Ishikawa (cell line): ENCODE measurements around the gene RBBP6.

Experiments used
- CEBPB ChIP-seq: IDR thresholded peaks from 2 replicates; pipeline ENCODE4 v1.6.1; 2012
- CREB1 ChIP-seq: IDR thresholded peaks from 2 replicates; pipeline ENCODE4 v1.6.1; 2012; ENCODE audit warnings: low read depth
- EGR1 ChIP-seq: IDR thresholded peaks from 2 replicates; pipeline ENCODE4 v1.6.1; 2012
- EP300 ChIP-seq: IDR thresholded peaks from 2 replicates; pipeline ENCODE4 v1.6.1; 2012; ENCODE audit warnings: borderline replicate concordance
- FOXM1 ChIP-seq: IDR thresholded peaks from 2 replicates; pipeline ENCODE4 v1.6.1; 2012; ENCODE audit warnings: low read depth, borderline replicate concordance
- MAX ChIP-seq: IDR thresholded peaks from 2 replicates; pipeline ENCODE4 v1.6.1; 2012
- NFIC ChIP-seq: IDR thresholded peaks from 2 replicates; pipeline ENCODE4 v1.6.1; 2012
- RAD21 ChIP-seq: IDR thresholded peaks from 2 replicates; pipeline ENCODE4 v1.6.1; 2012; ENCODE audit warnings: low read depth
- TAF1 ChIP-seq: IDR thresholded peaks from 2 replicates; pipeline ENCODE4 v1.6.1; 2012; ENCODE audit warnings: low read depth, mild to moderate bottlenecking
- TCF12 ChIP-seq: IDR thresholded peaks from 2 replicates; pipeline ENCODE4 v1.6.1; 2012; ENCODE audit warnings: low read depth
- TEAD4 ChIP-seq: IDR thresholded peaks from 2 replicates; pipeline ENCODE4 v1.6.1; 2012
- YY1 ChIP-seq: IDR thresholded peaks from 2 replicates; pipeline ENCODE4 v1.6.1; 2012; ENCODE audit warnings: low read depth
- ZBTB7A ChIP-seq: IDR thresholded peaks from 2 replicates; pipeline ENCODE4 v1.6.1; 2012; ENCODE audit warnings: low read depth
- TF ChIP-seq, protein P1 (sequence below): IDR thresholded peaks from 2 replicates; pipeline ENCODE4 v1.6.1; 2012
- TF ChIP-seq, protein P2 (sequence below): IDR thresholded peaks from 2 replicates; pipeline ENCODE4 v1.6.1; 2012; ENCODE audit warnings: low read depth, mild to moderate bottlenecking

The RBBP6 gene

GRCh38 chr16:24538756-24539294 lies 541 bp upstream of the RBBP6 start:
- TF ChIP-seq EP300 = no peak
- no peak for TF ChIP-seq TAF1

- TF ChIP-seq EGR1 (no peak), CREB1 (no peak), NFIC (0 out of 2 replicates have a peak, but pooled peaks have one; percentile 3), ZBTB7A (peak; percentile 34; the same call in 1 of the 2 replicates)
- TF ChIP-seq, protein P1, sequence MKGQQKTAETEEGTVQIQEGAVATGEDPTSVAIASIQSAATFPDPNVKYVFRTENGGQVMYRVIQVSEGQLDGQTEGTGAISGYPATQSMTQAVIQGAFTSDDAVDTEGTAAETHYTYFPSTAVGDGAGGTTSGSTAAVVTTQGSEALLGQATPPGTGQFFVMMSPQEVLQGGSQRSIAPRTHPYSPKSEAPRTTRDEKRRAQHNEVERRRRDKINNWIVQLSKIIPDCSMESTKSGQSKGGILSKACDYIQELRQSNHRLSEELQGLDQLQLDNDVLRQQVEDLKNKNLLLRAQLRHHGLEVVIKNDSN = no peak
Observed at GRCh38 chr16:24539850-24540601, 660 bp downstream of the RBBP6 start.

- TF ChIP-seq TEAD4 (no peak), YY1 (0 out of 2 replicates have a peak, but pooled peaks have one; percentile 33)
Observed at GRCh38 chr16:24540602-24541210, 1.3 kb downstream of the RBBP6 start.

- no peak for TF ChIP-seq CEBPB
- no peak for TF ChIP-seq EP300
Observed at GRCh38 chr16:24541233-24541933, 2.0 kb downstream of the RBBP6 start.

- TF ChIP-seq, protein P2, sequence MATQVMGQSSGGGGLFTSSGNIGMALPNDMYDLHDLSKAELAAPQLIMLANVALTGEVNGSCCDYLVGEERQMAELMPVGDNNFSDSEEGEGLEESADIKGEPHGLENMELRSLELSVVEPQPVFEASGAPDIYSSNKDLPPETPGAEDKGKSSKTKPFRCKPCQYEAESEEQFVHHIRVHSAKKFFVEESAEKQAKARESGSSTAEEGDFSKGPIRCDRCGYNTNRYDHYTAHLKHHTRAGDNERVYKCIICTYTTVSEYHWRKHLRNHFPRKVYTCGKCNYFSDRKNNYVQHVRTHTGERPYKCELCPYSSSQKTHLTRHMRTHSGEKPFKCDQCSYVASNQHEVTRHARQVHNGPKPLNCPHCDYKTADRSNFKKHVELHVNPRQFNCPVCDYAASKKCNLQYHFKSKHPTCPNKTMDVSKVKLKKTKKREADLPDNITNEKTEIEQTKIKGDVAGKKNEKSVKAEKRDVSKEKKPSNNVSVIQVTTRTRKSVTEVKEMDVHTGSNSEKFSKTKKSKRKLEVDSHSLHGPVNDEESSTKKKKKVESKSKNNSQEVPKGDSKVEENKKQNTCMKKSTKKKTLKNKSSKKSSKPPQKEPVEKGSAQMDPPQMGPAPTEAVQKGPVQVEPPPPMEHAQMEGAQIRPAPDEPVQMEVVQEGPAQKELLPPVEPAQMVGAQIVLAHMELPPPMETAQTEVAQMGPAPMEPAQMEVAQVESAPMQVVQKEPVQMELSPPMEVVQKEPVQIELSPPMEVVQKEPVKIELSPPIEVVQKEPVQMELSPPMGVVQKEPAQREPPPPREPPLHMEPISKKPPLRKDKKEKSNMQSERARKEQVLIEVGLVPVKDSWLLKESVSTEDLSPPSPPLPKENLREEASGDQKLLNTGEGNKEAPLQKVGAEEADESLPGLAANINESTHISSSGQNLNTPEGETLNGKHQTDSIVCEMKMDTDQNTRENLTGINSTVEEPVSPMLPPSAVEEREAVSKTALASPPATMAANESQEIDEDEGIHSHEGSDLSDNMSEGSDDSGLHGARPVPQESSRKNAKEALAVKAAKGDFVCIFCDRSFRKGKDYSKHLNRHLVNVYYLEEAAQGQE = no peak
- TF ChIP-seq TAF1 = no peak
Observed at GRCh38 chr16:24543949-24544348, 4.6 kb downstream of the RBBP6 start.

GRCh38 chr16:24544640-24545039 lies 5.3 kb downstream of the RBBP6 start:
- TF ChIP-seq NFIC (no peak), FOXM1 (no peak), TEAD4 (no peak), EGR1 (no peak), YY1 (no peak), ZBTB7A (no peak), RAD21 (no peak)
- TF ChIP-seq, protein P1 = no peak

DNA sequence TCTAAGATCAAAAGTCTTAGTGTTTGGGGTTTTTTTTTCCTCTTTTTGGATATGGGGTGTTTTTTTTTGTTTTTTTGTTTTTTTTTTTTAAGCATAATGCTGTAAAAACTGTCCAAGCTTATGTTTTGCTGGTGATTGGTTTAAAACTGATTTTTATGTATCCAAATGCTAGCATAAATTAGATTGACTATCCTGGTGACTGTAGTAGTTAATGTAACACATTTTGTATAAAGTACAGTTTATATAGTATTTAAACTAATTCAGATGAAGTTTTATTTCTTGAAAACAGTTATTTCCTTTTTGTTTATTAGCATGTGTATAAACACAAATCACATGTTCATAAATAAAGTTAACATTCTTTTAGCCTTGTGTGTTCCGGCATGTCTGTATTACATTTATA lies 10.9 kb downstream of the RBBP6 start:
- TF ChIP-seq EGR1 = no peak
- TF ChIP-seq, protein P2 = no peak
- TF ChIP-seq YY1 = no peak
- no peak for TF ChIP-seq TCF12
- no peak for TF ChIP-seq TEAD4
- TF ChIP-seq MAX = no peak
- no peak for TF ChIP-seq EP300
- TF ChIP-seq NFIC = no peak
- TF ChIP-seq CEBPB = no peak
- no peak for TF ChIP-seq CREB1
- TF ChIP-seq RAD21 = no peak
